ENCODE data around the gene MTX2.
A peak's percentile ranks its signal among the peaks of the same experiment; 100 is the strongest.

Gene MTX2

DNA sequence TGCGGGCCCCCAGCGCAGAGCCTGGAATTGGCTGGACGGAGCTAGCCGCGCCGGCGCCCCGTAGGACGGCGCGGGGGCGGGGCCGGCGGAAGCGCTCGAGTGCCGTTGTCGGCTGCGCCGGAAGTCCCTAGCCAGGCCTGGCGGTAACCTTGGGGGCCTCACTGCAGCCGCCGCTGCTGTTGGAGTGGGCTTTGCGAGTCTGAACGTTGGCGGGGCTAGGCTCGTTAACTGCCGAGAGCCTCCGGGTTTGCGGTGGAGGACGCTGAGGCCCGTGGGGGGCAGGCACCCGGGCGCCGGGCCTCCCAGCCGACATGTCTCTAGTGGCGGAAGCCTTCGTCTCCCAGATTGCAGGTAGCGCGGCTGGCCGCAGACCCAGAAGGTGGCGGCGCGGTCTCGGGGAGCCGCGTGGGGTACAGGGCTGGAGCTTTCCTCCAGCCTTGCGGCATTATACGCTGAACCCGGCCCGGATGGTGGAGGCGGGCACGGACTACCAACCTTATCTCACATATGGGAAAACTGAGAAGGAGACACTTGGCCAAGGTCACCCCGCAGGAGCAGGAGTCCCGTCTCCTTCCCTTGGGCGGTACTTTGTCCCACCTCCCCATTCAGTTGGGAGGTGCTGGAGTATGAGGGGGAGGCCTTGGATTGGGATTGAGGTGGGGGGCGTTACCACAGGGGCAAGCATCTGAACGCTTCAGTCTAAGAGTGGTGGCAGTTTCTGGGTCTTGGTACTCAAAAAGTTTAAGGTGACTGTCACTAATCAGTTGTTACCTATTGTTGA, at the start of gene MTX2:
MTX2 (plus strand) TSS at position 124 of the 781 bp plus-strand sequence; CDS start at position 312, 188 bp downstream.
- DNase-seq = peak; percentile 67

DNA sequence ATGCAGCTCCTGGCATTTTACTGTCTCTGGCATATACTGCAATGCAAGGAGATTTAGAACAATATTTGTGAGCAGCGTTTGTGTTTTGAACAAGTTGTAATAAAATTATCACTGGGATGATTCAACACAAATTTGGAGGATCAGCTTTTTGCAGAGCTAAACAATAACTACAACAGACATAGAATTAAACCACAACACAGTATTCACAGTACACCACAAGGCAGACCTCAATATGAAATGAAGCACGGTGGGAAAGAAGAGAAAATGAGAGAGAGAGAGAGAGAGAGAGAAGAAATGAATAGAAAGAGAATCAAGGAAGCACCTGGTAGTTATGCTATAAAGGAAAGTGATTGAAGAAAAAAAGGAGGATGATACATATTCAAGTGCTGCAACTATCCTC, 41.4 kb upstream of the MTX2 start:
- no peak for DNase-seq

DNA sequence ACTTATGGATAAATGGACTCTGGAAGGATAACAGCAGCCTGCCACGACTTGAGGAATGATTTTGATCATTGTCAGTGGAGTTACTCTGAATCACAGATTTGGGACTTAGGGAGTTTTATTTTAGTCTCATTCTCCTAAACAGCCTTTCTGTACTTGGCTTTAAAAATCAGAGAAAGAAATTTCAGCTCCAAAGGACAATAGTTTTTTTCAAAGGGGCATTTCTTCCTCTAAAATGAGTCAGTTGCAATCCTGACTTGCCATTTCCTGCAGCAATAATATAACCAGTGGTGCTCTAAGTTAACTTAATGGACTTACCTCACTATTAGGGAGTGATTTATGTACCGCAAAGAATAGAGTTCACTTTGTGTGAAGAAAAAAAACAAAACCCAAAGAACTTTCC, 35.1 kb upstream of the MTX2 start:
- DNase-seq = no peak

GRCh38 chr2:176234940-176235339, 34.3 kb upstream of the MTX2 start:
- no peak for DNase-seq

GRCh38 chr2:176237456-176237855, 31.8 kb upstream of the MTX2 start:
- DNase-seq = no peak

GRCh38 chr2:176239031-176239430, 30.2 kb upstream of the MTX2 start:
- no peak for DNase-seq

DNA sequence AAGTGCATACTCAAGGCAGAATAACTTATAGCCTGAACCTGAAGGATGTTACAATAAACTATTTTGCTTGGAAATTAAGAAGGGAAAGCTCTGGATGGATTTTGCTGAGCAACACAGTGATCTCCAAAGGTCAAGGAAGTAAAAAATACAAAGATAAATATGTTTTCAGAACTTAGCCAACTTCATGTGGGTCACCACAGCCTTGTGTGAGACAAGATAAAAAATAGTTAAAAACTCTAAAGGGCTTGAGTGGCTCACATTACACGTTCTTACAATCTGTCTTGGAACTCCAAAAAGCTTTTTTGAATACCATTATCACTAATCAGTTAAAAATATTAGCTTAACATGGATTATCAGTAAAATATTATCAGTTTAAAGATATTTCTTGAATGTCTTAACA, 28.9 kb upstream of the MTX2 start:
- no peak for DNase-seq

DNA sequence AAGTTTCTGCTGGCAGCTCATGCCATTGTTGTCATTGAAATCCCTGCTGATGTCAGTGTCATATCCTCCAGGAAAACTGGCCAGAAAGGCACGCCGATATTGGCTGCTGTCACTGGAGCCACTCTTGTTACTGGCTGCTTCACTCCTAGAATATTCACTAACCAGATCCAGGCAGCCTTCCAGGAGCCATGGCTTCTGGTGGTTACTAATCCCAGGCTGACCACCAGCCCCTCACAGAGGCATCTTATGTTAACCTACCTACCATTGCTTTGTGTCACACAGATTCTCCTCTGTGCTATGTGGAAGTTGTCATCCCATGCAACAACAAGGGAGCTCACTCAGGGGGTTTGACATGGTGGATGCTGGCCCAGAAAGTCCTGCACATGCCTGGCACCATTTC, 27.0 kb upstream of the MTX2 start:
- no peak for DNase-seq

GRCh38 chr2:176246331-176246730, 22.9 kb upstream of the MTX2 start:
- DNase-seq = no peak

DNA sequence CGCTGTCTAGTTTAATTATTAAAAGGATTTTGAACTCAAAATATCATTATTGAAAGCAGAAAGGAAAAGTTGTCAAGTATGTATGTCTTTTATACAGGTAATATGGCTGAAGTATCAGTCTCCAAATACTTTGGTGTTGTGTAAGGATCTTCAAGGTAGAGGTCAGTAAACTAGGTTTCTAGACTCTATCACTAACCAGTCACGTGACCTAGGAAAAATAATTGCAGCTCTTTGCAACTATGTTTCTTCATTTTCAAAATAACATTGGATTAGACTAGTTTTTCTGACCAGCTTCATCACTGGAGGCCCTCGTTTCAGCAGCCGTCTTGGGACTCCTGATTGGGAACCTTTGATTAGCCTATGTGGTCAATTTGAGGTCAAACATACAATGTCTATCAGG, 21.4 kb upstream of the MTX2 start:
- DNase-seq = no peak

GRCh38 chr2:176251928-176252327, 17.3 kb upstream of the MTX2 start:
- DNase-seq = no peak

DNA sequence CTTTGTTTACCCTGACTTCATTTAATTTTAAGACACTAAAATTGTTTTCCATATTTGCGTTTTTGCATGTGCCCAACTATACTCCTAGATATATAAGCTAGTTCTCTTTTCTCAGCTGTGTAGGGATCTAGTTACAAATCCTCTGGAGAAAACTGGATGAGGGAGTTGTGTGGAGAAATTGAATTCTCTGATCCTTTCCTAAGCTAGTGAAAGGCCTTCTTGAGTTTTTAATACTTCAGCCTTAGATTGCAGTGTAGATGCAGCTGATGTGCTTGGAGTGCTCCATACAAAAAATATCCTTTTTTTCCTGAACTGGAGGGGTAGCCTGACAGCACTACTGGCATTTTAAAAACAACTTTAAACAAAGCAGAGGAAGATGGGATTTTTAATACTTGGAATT, 8.6 kb upstream of the MTX2 start:
- no peak for DNase-seq

DNA sequence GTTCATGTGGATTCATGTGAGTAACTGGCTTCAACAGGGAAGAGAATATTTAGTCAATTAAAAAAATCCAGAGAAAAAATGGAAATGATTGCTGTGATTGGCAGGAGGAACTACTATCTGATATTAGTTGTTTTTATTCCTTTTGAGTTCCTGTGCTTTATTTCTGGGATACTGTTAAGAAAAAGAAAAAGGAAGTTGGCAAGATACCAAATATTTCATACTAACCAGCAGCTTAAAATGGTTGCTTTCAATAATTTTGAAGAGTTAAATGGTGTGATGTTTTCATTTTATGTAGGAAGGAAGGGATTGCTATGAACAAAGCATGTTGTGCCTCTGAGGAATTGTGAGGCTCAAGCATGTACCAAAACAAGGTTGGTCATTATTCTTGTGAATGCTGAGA, 8.1 kb upstream of the MTX2 start:
- DNase-seq = no peak

- DNase-seq = no peak
Observed at GRCh38 chr2:176268976-176269318, 295 bp upstream of the MTX2 start.

DNA sequence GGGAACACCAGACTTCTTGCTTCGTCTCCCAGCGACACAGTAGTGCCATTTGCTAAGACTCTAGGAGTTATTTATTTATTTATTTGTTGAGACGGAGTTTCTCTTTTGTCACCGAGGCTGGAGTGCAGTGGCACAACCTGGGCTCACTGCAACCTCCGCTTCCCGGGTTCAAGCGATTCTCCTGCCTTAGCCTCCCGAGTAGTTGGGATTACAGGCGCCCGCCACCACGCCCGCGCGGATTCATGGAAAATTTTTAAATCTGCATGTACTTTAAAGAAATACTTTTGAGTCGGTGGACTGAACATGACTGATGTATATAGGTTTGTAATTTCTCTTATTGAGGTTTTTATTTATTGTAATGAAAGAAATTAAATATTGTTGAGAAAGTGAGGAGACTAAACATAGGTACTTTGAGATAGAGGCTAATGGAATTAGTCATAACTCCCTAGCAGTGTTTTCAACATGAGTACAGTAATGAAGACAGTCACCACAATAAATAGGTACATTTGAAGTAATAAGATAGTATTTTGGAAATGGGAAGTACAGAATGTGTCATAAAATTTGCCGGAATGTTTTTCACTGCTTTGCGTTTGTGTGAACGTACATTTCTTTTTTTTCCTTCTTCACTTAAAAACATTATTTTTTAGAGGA, 983 bp downstream of the MTX2 start:
- DNase-seq = no peak

DNA sequence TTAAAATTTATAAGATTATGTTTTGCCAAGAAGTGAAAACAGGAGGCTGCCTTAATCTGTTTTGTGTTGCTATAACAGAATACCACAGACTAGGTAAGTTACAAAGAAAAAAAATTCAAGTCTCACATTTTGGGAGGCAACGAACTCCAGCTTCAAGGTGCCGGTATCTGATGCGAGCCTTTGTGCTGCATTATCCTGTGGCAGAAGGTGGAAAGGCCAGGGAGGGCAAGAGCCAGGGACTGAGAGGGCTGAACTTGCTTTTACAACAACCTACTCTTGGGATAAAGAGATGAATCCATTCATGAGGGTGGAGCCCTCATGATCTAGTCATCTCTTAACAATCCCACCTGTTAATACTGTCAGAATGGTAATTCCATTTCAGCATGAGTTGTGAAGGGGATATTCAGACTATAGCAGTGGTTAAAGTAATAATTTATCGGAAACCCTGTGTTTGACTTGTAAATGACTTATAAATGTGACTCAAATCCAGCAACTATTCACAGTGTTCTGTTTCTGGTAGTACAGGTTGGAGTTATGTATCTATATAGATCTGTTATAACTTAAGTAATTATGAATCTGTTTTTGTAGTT, 3.7 kb downstream of the MTX2 start:
- no peak for DNase-seq

GRCh38 chr2:176278927-176279326, 9.7 kb downstream of the MTX2 start:
- no peak for DNase-seq

- no peak for DNase-seq
Observed at GRCh38 chr2:176280156-176280555, 10.9 kb downstream of the MTX2 start.

DNA sequence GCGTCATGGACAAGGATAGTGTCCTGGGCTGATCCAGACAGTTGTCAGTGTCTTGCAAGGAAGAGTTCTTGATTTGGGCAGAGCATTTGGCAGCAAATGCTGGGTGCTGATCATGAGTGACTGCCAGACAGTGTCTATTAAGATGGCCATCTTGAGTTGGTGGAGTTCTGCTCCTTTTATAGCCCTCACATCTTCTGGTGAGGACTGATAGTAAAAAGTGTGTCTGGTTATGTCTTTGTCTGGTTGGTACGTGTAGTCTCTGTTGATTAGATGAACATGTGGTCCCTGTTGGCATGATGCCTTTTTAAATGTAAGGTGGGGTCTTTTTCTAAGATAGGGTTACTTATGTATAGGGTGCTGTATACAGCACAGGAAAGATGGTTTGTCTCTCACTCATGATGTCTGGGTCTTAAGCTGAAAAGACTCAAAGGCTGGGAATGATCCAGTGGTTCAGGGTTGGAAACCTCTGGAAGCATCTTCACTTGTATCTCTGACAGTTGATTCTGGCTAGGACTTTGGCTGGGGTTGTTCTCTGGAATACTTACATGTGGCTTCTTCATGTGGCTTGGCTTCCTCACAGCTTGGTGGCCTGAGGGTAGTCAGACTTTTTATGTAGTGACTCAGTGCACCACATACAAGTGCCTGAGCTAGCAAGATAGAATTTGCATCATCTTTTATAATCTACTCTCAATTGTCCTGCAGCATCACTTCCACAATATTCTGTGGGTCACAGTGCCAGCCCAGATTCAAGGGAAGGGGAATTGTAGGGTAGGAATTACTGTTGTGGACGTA, 11.8 kb downstream of the MTX2 start:
- no peak for DNase-seq

DNA sequence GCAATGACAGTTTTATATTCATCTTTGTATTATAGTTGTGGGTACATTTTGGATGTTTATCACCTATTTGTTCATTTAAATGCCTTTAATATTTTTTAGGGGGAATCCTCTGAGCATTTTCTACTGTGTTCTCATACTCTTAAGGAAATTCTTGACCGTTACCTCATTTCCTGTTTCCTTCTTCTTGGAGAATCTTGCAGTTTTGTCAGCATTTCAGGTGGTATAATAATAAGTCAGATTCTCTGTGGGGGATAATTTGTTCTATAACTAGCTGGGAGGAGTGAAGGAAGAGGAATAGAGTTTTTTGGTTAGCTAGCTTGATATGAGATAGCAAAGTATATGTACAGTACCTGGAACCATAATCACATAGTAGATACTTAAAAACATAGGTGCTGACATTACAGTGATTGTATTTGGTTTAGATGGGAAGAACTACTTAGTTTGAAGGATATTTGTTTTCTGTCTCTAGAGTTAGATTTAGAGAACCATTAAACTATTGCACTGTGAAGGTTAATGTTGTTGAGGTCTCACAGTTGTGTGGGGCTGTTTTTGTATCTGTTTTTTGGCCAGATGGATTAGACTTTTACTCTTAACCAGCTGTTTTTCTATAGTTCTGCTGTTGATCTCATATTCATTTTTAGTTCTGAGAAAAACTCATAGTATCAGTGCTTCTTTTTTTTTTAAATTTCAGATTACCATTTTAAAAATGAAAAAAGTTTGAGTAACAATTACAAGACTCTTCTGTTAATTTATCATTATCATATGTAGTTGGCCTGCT, 14.2 kb downstream of the MTX2 start:
- DNase-seq = peak; percentile 13

GRCh38 chr2:176284461-176285049, 15.3 kb downstream of the MTX2 start:
- no peak for DNase-seq

GRCh38 chr2:176285321-176285720, 16.1 kb downstream of the MTX2 start:
- no peak for DNase-seq
